MV-4-11 (cell line): ENCODE data around the gene PAFAH2.

ENCODE experiments used
- DNase-seq: peaks from one replicate; lab custom pipeline; 2025; lab: John Stamatoyannopoulos, UW

PAFAH2 gene

DNA sequence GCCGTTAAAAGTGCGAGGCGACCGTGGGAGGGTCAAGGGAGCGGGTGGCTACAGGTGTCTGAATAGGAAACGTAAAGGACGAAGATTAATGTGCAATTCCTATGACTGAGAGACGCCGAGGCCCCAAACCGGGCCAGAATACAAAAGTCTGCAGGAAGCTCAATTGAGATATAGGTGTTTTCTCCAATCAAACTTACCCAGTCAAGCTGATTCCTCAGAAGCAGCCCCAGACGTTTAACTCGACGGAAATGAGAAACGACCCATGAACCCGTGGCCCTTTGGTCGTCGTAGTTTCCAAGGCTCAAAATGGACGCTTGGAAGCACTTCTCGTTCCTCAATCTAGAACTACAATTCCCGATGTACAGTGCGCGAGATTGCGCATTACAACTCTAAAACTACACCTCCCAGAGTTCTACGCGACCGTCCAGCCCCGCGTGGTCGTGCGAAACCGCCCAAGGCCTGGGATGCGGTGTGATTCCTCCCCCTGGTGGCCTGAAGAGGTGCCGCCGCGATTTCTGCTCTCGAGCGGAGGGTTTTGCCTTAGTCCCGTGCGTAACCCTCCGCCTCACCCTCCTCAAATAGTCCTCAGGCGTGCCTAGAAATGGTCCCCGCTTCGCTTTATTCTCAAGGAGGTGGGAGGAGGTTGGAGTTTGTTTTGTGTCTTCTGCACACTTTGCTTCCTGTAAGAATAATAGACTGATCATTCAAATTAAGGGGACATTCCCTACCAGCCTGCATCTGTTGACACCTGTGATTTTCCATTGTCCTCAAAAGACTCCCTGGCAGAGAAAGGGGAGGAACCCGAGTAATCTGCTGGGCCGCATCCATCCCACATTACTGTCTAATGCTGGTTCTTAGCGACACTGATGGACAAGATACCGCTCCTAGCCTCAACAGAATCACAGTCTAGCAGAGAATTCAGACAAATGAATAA, at the start of gene PAFAH2:
Gene PAFAH2 (minus strand): TSS at position 236 of the 934 bp plus-strand sequence. CDS start 7,247 bp downstream, outside the sequence.
- DNase-seq, result peak; percentile 100

- DNase-seq, result no peak
Measured at GRCh38 chr1:26047278-26047874, 49.5 kb upstream of the PAFAH2 start.

DNA sequence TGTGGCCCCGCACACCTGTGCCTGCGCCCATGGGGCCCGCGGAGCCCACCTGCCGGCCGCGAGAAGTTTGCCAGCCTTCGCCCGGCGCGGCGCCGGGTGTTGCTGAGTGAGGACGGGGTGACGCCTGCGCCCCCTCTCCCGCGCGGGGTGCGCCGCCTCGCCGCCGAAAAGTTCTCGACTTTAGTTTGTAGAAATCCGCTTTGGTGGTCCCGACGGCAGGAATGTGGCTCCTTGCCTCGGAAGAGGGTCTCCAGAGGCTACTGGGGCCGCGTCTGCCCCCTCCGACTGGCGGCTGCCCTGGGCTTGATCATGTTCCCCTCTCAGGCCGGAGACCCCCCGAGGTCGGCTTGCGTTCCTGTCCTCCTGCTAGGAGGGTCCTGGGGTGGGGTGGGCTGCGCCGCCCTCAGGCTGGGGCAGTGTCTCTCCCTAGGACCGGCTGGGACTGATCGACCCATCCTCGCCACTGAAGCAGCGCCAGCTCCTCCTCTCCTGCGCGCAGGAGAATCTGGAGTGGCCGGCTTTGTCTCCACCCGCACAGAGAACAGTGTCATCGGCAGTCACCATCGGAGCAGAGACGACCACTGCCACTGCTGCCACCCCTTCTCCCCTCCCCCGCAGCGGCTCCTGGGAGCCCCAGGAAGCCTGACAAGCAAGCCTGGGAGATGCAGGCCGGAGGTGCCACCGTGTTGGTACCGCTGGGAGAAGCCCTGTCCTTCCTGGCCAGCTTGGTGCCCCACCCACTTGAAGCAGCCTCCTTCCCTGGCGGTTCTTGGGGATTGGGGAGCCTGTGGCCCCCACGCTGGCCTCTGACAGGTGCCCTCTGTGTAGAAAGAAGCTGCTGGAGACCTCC, 48.6 kb upstream of the PAFAH2 start:
- no peak for DNase-seq

DNA sequence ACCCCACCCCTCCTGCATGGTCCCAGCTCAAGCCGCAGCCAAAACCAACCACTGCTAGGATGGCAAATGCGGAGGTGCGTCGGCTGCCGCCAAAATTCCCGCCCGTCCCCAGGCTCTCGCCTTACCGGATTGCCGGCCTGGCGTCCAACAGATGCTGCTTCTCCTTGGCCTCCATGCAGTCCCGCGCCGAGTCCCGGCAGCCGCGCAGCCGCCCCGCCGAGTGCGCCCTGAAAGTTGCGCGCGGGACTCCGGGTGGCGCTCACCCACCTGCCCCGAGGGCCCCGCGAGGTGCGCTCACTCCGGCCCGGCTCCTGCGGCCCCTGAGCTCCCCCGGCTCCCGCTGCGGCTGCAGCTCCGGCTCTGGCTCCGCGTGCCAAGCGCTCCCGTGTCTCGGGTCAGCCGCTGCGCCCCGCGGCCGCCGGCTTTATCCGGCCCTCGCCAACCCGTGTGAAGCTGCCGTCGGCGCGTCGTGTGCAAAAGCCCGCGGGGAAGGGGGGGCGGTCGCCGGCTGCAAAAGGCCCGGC, 47.9 kb upstream of the PAFAH2 start, which contains the start of gene SLC30A2:
Gene SLC30A2 (minus strand): TSS at position 397 of the 524 bp plus-strand sequence. CDS start 222 bp downstream, at position 175.
- DNase-seq, result no peak

DNA sequence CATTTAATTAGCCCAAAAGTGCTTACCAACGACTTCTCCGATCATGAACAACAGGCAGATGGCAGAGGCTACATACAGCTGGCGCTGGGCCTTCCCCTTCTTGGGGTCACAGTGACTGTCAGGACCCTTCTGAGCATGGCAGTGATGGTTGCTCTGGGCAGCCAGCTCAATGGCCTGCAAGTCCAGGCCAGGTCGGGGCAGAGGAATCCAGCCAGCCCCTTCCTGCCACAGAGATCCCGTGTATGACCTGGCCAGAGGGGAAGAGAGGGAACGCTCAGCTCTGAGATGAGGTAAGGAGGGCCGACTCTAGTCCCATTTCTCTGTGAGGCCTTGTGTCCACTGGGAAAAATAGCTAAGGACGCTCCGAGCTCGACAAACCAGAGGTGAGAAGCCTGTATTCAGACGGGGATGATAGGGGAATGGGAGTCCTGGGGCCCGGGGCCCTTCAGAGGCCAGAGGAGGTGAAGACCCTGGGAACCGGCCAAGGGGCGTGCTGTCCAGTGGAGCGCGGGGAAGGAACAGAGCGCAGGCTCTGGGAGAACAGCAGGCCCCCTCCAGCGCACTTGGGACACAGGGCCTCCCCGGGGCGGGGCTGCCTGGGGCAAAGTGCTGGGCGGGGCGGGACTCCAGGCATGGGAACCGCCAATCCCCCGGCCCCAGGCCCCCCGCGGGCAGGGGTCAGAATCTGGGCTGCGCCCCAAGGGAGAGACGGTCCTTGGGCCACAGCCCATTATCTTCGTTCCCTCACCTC, 47.3 kb upstream of the PAFAH2 start:
- DNase-seq, result no peak

DNA sequence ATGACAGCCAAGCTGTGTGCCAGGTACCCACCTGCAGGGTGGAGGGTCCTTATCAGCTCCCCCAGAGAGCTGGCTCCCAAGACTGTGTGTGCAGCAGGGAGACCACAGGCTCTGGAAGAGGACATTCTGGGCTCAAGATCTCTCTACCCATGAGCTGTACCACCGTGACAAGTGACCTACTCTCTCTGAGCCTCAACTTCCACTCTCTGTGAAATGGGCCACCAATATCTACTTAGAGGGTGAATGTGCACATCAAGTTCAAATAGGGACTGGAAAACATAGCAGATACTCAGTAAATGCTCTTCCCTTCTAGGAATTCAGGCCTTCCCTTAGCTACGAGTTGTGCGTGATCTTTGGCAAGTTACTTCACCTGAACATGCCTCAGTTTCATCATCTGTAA, 46.6 kb upstream of the PAFAH2 start:
- DNase-seq, result no peak

- no peak for DNase-seq
Measured at GRCh38 chr1:26043765-26044164, 45.9 kb upstream of the PAFAH2 start.

DNA sequence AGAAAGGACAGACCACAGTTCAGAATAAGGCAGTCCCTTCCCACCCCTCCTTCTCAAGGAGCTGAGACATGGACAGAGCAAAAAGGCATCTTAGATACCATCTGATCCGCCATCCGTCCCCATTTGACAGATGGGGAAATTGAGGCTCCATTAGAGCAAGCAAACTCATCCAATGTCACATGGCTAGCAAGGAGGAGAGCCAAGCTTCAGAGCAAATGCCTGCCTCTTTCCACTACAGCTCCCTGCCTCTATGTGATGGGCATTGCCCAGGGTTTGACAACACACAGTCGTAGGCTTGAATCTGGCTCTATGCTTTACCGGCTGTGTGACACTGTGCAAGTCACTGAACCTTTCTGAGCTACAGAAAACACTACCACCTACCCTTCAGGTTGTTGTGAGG, 44.1 kb upstream of the PAFAH2 start:
- DNase-seq, result no peak

GRCh38 chr1:26041401-26041800, 43.5 kb upstream of the PAFAH2 start:
- no peak for DNase-seq

DNA sequence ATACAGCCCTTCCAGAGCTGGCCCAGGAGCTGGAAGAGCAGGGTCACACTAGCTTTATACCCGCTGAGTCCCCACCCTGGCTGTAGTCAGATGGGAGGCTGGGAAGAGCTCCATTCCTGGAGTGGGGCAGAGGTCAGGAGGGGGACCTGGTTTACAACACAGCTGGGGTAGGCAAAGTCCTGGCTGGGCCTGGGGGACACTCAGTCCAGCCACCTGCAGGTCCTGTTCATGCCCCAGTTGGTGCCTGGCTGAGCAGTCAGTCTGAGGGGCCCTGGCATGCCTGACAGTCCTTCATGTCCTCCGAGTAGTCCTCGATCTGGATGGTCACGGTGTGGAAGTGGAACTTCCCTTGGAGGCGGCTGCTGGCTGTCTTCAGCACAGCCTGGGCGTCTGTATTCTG, 41.0 kb upstream of the PAFAH2 start:
- DNase-seq, result no peak

DNA sequence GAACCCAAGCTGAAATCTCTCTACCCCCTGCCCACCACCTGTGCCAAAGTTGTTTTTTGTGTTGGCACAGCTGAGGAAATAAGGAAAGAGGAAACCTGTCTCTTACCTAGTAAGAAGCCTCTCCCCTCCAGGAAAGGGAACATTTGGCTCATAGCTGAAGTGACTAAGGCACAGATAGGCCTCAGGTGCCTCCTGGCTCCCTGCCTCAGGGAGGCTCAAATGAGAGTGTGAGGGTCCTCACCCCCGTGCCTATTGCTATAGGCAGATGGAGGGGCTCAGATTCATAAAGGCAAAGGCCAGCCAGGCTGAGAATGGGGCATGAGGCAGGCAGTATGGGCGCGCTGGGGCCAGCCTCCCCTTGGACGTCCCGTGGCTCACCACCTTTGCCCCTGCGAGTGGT, 40.6 kb upstream of the PAFAH2 start:
- DNase-seq, result no peak

DNA sequence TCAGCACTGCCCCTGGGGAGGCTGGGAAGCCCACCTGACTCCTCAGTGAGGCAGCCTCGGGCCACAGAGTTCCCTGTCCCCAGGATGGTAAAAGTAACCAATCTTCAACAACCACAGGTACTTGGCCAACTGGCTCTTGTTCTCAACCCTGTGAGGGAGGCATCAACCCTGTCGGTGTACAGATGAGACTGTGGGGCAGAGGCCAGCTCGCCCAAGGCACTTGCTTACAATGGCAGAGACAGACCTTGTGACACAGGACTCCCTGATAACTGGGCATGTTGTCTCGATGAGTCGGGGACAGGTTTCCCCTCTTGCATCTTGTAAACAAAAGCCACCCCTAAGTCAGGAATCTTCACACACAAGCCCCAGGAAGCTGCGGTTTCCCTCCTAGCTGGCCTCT, 40.0 kb upstream of the PAFAH2 start:
- DNase-seq, result no peak

DNA sequence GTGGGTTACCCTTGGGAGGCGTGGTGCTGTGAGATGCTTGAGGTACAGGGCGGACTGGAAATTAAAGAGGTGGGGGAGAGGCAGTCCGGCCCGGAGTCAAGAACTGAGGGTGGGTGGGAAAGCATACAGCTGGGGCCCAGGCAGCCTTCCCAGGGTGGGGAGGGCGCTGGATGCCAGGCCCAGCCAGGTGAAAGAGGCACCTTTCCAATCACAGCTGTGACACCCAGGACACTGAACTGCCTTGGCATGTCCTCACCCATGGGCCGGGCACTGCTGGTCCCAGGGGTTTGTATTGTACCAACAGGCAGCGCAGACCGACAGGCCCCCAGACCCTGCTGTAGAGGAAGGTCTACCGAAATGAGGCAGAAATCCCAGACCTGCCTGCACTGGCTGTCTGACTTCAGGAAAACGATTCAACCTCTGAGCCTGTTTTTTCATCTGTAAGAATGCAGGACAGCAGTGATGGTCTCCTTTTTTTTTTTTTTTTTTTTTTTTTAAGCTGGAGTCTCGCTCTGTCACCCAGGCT, 39.0 kb upstream of the PAFAH2 start:
- DNase-seq, result no peak

GRCh38 chr1:26035959-26036755, 38.3 kb upstream of the PAFAH2 start:
- peak; percentile 47 for DNase-seq

GRCh38 chr1:26035203-26035958, 37.5 kb upstream of the PAFAH2 start:
- DNase-seq, result peak; percentile 89

DNA sequence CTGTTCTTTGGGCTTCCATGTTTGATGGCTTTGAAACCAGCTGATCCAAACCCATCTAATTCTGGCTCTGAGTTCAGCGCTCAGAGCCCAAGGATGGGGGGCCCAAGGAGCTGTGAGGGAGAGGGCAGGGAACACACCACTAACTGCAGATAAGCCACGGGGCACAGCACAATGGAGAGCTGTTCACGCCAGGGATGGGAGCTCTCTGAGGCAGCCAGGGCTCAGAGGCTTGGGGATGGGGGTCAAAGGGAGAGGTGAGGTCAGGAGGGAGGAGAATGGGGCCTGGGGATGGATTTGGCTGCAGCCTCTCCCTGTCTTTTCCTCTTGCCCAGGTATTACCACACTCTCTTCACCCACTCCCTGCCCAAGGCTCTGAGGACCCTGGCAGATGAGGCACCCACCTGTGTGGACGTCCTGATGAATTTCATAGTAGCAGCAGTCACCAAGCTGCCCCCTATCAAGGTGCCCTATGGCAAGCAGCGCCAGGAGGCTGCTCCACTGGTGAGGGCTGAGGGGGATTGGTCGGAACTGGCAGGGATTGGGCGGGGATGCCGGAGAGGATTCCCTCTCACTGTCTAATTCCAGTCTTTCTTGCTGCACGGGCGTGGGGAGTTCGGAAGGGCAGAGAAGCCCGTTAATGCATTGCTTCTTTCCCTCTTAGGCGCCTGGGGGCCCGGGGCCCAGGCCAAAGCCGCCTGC, 36.8 kb upstream of the PAFAH2 start:
- no peak for DNase-seq

- DNase-seq, result no peak
Measured at GRCh38 chr1:26032656-26033357, 34.9 kb upstream of the PAFAH2 start.

DNA sequence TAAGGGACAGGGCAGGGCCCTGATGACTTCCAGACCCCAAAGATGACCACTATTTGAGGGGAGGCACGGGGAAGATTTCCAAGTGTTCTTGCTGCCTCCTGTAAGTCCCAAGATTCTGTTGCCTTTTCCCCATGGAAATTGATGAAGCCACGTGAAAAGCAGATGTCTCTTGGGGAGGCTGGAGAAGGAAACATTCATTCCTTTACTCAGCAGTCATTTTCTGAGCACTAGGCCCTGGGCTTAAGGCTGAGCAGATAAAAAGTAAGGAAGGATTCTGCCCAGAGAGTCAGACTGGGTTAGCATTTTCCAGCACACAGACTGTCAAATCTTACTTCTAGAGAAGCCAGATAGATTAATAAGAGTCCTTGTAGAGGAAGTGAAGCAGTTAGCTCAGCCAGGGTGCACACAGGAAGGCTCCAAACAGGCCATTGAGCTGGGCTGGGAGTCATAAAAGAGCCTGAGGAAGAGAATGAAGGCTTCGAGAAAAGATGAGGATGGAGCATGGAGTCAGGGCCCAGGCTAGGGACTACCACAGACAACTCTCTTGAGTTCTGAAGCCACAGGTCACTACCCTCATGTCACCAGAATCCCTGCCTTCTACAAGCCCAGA, 33.9 kb upstream of the PAFAH2 start:
- DNase-seq, result no peak
